NCI-H2107 (cell line): ENCODE measurements around the gene TMEM218.

Experiments used
- DNase-seq: peaks from one replicate; lab custom pipeline; 2025; lab: John Stamatoyannopoulos, UW

The TMEM218 gene

GRCh38 chr11:125129316-125129993 lies 18.0 kb upstream of the TMEM218 start:
- DNase-seq: no peak

GRCh38 chr11:125128450-125128849 lies 17.0 kb upstream of the TMEM218 start:
- no peak for DNase-seq

DNA sequence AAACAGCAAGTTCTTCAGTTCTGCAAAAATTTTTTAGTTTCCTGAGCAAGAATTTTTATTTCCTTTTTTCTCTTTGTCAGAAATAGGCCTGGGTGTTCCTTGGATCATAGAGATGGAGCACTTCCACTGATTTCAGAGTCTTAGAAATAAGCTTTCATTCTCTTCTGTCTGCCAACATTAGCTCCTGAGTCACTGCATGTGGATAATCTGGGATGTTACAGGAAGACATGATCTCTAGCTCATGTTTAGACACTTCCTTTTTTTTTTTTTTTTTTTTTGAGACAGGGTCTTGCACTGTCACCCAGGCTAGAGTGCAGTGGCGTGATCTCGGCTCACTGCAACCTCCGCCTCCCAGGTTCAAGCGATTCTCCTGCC lies 13.2 kb upstream of the TMEM218 start:
- no peak for DNase-seq

DNA sequence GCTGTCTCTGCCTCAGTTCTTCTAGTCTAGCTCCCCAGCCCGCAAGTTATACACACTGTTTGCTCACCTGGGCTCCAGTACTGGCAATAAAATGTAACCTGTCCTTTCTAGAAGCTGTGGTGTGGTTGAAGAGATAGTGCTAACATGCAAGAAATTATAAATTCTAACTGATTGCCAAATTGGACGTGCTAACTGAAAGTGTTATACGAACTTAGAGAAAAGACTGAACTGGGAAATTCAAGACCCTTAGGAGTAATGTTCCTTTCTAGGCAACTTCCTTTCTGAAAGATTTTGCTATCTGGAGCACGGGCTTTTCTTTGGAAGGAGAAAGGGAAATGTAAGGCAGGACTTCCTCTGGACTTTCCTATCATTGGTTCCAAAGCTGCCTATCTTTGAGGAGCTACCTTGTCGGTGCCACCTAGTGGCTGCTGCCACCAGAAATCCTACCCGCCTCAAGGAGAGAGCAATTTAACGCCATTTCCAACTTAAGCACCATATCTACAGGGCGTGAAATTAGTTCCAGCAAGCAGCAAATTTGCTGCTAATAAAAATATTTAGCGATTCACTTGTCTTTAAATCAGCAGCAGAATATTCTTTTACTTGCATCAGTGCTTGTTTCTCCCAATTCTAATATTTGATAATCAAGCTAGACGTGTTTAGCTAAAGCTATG lies 12.7 kb upstream of the TMEM218 start:
- DNase-seq: no peak

DNA sequence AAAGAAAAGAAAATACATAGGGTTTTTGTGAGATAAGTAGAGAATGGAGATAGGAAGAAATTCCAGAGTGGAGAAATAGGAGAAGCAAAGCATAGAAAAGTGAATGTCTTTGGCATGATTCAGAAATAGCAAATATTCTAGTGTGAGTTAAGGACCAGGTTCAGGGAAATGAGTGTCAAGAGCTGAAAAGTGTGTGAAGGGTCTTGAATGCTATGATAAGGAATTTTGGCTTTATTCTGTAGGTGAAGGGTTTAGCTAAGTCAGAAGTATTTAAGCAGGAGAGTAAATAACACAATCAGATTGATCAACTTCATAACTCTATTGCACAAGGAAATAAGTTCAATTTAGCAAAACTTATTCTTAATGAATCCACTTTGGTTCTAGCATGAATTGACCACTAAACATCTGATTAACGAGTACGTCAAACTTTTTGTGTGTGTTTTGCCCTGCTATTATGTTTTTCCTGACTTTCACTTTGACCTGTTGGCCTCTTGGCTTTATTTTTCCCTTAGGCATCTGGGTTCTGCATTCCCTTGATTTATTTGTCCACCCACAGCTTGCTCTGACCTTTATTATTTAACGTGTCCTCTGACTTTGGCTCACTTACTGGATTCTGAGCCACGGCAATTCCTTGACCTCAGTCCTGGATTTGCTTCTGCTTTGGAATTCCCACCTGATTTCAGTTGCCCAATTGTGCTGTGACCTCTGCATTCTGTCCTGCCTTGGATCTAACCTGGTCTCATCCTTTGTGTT lies 11.9 kb upstream of the TMEM218 start:
- no peak for DNase-seq

GRCh38 chr11:125117429-125117828 lies 6.0 kb upstream of the TMEM218 start:
- no peak for DNase-seq

GRCh38 chr11:125114518-125114917 lies 3.1 kb upstream of the TMEM218 start:
- DNase-seq: no peak

DNA sequence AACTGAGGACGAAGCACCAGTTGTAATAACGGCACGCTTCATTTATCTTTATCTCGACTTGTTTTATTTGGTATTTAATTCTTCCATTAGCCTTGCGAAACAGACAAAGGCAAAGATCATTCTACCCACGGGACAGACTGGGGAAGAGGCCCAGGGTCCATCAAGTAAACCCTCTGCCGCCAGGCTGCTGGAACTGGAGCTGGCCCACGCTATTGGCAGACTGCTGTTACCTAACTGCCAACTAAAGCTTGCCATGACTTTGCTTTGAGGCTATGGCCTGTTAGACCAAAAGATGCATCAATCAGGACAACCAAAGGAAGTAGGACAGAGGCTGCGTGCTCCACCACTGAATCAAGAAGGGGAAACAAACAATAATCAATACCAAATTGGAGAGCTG lies 780 bp upstream of the TMEM218 start:
- no peak for DNase-seq

DNA sequence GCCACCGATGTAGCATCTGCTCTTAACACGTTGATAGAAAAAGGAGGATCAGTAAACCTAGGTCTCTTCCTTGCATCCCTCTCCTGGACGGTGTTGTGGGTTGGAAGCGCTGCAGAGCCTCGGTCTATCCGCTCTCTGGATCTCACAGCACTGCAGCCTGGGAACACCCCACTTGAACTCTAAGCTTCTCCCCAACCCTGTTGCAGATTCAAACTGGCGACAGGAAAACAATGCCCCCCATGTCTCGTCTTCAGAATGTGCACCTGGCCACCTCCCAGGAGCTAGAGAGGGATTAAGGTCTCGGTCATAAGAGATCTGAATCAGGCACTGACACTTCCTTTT lies 454 bp downstream of the TMEM218 start:
- no peak for DNase-seq

DNA sequence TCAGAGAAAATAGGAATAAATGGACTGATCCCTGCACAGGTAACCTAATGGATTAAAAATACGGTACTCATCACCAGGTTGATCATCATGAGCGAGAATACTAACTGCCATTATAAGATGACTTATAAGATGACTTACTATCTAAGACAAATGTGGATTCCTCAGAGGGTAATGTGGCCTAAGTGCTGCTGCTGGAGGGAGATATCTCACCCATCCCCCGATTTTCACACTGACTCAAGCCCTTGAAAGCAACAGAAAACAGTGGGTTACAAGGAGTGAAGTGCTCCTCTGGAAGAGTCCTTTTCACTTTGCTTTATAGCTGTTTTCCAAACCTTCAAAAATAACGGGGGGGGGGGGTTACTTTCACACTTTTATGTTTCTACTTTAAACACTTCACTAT lies 920 bp downstream of the TMEM218 start:
- DNase-seq: no peak

DNA sequence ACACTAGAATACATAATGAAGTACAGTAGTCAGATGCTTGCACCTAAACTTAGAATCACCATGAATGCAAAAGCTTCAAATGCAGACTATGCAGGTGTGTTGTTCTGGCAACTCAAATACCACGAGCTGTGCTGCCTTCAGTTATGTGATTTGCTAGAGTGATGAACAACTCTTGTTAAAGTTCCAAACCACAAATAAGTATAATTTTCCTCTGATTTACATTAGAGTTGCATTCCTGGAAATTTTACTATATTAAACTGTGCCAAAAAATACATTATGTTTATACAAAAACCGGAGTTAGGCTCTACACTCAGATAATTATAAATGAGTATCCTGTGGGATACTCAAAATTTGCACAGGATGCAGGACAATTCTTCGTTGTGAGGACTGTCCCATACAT lies 3.0 kb downstream of the TMEM218 start:
- no peak for DNase-seq

GRCh38 chr11:125105926-125106325 lies 5.5 kb downstream of the TMEM218 start:
- DNase-seq: no peak

GRCh38 chr11:125102510-125102909 lies 8.9 kb downstream of the TMEM218 start:
- no peak for DNase-seq

GRCh38 chr11:125102025-125102424 lies 9.4 kb downstream of the TMEM218 start:
- DNase-seq: no peak

GRCh38 chr11:125101596-125101995 lies 9.8 kb downstream of the TMEM218 start:
- no peak for DNase-seq

DNA sequence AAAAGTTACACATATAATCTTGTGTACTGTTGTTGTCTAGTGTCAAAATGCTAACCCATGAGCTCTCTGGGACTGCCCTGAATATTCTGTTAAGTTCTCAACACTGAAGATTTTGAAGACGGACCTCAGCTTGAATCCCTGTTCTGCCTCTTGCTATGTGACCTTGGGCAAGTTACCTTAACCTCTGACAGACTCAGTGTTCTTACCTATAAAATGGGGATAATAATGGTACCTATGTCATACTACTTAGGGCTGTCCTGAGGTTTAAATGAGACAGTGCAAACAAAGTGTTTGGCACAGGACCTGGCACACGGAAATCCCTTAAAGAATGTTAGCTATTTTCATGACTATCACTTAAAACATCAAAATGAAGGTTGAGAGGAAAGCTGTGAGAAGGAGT lies 11.3 kb downstream of the TMEM218 start:
- no peak for DNase-seq

DNA sequence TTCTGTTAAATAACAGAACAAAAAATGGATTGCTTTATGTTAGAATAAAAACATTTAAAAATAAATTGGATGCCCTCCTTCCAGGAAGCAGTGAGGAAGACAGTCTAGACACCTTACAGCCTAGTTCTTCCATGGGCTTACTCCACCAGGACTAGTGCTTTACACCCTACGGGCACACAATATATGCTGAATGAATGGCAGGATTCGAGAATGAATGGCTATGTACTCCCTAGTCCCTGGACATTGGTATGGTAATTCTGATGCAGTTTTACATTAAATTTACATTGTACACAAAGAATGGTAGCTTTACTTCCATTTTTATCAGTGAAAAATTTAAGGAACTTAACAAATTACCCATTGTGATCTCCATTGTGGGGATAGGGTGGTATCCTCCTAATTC lies 16.7 kb downstream of the TMEM218 start:
- DNase-seq: no peak

DNA sequence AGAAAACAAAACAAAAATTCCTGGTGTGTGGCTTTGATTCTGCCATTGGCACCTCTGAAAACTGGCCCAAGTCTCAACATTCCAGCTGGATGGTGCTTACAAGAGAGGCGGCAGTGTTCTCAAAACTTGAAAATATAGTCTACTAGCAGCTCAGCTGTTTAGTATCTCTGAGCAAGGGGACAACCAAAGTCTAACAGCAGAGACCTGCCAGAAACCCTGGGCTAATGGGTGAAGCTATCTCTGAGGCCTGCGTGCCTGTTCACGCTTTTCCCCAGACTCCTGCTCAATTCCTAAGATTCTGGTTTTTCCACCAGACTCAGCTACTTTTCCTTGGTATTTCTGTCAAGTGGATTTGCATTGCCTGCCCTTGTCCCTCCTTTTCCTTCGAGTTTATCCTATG lies 17.9 kb downstream of the TMEM218 start:
- no peak for DNase-seq

DNA sequence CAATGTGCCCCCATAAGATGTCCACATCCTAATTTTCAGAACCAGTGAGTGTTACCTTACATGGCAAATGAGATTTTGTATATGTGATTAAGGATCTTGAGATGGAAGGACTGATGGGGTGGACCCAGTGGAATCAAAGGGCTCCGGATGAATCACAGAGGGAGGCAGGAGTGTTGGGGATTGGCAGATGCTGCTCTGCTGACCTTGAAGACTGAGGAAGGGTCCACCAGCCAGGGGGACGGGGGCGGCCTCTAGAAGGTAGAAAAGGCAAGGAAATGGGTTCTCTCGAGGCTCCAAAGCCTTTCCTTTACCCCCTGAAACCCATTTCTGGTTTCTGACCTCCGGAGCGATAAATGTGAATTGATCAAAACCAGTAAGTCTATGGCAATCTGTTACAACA lies 18.8 kb downstream of the TMEM218 start:
- DNase-seq: no peak

DNA sequence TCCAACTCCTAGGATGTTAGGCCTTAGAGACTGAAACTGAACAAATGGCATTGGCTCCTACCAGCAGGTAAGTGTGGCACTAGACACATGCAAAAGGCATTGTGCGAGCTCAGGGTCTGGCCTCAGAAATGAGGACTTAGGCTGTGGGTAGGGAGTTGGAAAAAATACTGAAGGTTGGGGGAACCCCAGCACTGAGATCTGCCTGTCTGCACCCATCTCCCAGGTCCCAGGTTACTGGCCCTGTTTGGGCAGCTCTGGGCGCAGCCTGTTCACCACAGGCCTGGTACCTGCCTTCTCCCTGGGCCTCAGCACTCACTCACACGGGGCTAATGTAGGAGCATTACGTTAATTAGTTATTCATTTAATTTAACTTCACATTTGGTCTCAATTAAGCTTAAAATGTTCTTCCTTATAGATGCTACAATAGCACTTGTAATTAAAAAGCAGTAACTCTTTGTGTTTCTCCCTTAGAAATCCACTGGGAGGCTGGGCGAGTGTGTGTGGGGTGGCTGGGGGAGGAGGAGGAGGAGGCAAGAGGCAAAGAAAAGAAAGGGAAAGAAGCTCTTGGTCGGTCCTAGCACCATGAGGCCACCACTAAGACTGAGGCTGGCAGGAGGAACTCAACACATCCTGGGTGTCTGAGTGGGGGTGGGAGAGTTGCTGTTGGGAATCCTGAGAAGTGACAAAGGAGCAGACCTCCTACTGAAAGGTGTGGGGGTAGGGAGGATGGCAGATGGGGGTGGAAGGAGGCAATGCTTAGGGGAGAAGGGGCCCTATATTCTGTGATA lies 19.4 kb downstream of the TMEM218 start:
- DNase-seq: no peak

DNA sequence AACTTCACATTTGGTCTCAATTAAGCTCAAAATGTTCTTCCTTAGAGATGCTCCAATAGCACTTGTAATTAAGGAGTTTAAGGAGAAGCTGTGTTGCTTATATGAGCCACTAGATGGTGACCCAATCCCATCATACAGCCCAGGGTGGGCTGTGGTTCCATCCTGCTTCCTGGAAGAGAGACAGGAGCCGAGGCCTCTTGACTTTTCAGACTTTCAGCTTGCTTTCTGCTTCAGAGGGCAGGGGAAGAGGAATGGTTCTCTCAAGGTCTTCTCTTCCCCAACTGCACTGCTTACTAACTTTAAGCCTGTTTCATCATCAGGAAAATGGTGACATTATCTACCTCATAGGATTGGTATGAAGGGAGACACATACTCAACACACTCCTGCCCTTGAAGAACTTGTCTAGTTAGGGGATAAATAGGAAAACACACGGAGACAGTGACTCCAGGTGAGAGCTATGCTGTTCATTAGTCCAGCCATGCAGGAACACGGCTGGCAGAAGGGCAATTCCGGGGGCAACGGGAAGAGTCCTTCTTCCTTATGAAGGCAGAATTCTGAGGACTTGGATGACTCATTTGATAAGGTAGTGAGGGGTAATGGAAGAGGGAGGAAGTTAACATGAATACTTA lies 20.1 kb downstream of the TMEM218 start:
- no peak for DNase-seq

GRCh38 chr11:125090816-125091215 lies 20.6 kb downstream of the TMEM218 start:
- DNase-seq: no peak
